RKO (cell line): ENCODE data around the gene FOXO1.

ENCODE experiments used
- DNase-seq: peaks from one replicate; pipeline ENCODE4 v3.0.0-alpha.2; 2016; ENCODE audit warnings: low spot score

Gene FOXO1

GRCh38 chr13:40609972-40610726, 56.3 kb downstream of the FOXO1 start:
- no peak for DNase-seq

- DNase-seq: no peak
These were observed 58.1 kb downstream of the FOXO1 start for GRCh38 chr13:40608308-40608707.

GRCh38 chr13:40605573-40605972, 60.9 kb downstream of the FOXO1 start:
- DNase-seq: no peak

- no peak for DNase-seq
These were observed 62.3 kb downstream of the FOXO1 start for GRCh38 chr13:40604135-40604534.

- no peak for DNase-seq
These were observed 66.2 kb downstream of the FOXO1 start for GRCh38 chr13:40600149-40600751.

GRCh38 chr13:40599747-40600146, 66.7 kb downstream of the FOXO1 start:
- DNase-seq: no peak

GRCh38 chr13:40599124-40599523, 67.3 kb downstream of the FOXO1 start:
- DNase-seq: no peak

GRCh38 chr13:40598569-40598968, 67.9 kb downstream of the FOXO1 start:
- DNase-seq: no peak

GRCh38 chr13:40597735-40598365, 68.6 kb downstream of the FOXO1 start:
- no peak for DNase-seq

- no peak for DNase-seq
These were observed 70.0 kb downstream of the FOXO1 start for GRCh38 chr13:40596484-40596883.

GRCh38 chr13:40595693-40596092, 70.7 kb downstream of the FOXO1 start:
- no peak for DNase-seq

- no peak for DNase-seq
These were observed 74.4 kb downstream of the FOXO1 start for GRCh38 chr13:40592035-40592434.

GRCh38 chr13:40591091-40591490, 75.3 kb downstream of the FOXO1 start:
- no peak for DNase-seq

- no peak for DNase-seq
These were observed 76.2 kb downstream of the FOXO1 start for GRCh38 chr13:40590112-40590862.

GRCh38 chr13:40589285-40590109, 76.9 kb downstream of the FOXO1 start:
- DNase-seq: peak; percentile 28

- no peak for DNase-seq
These were observed 78.3 kb downstream of the FOXO1 start for GRCh38 chr13:40588101-40588500.

- no peak for DNase-seq
These were observed 79.4 kb downstream of the FOXO1 start for GRCh38 chr13:40586886-40587565.

GRCh38 chr13:40585911-40586471, 80.5 kb downstream of the FOXO1 start:
- DNase-seq: no peak

GRCh38 chr13:40583738-40584137, 82.7 kb downstream of the FOXO1 start:
- no peak for DNase-seq

GRCh38 chr13:40582531-40582930, 83.9 kb downstream of the FOXO1 start:
- DNase-seq: no peak

GRCh38 chr13:40581277-40581579, 85.2 kb downstream of the FOXO1 start:
- no peak for DNase-seq
